Activated B cell treated with CpG ODN at 0.5 μM for 24 hours (primary cell): ENCODE data around the gene TSPAN9. TPM values are rescaled to one million over a fixed set of nuclear protein-coding genes. Genes with fewer than 3 reads are reported as not detected.

Experiments used
- ATAC-seq: fragments of 200-7000 bp; cut with Tn5 transposase; one replicate; pipeline ENCODE4 v1.10.0; 2021; ENCODE audit warnings: low read depth, mild to moderate bottlenecking, moderate library complexity
- CTCF ChIA-PET: fragments of 350-600 bp; sonication (Branson Sonifier 250); formaldehyde crosslinking; loops from one replicate; lab custom pipeline; 2021; ENCODE audit warnings: antibody characterized with exemption; lab: Charles Lee
- POLR2A ChIA-PET: fragments of 350-600 bp; sonication (Branson Sonifier 250); formaldehyde crosslinking; loops from one replicate; lab custom pipeline; 2021; ENCODE audit warnings: antibody characterized with exemption; lab: Charles Lee
- DNase-seq: peaks from one replicate; pipeline ENCODE4 v3.0.0; 2022
- H3K27ac Mint-ChIP-seq: one replicate; pipeline ENCODE4 v1.8.0; 2020; ENCODE audit warnings: mixed read lengths
- H3K27me3 Mint-ChIP-seq: one replicate; pipeline ENCODE4 v1.8.0; 2021; ENCODE audit warnings: mixed read lengths
- H3K36me3 Mint-ChIP-seq: one replicate; pipeline ENCODE4 v1.8.0; 2021; ENCODE audit warnings: low read depth, mixed read lengths
- H3K4me1 Mint-ChIP-seq: one replicate; pipeline ENCODE4 v1.8.0; 2021; ENCODE audit warnings: mixed read lengths
- H3K4me3 Mint-ChIP-seq: one replicate; pipeline ENCODE4 v1.8.0; 2020; ENCODE audit warnings: mild to moderate bottlenecking, mixed read lengths
- H3K9me3 Mint-ChIP-seq: one replicate; pipeline ENCODE4 v1.8.0; 2020; ENCODE audit warnings: mixed read lengths
- CTCF ChIP-seq: fragments of 200-600 bp; IDR thresholded peaks from one replicate; pipeline ENCODE4 v1.8.0; 2022; ENCODE audit warnings: antibody characterized with exemption, mild to moderate bottlenecking
- intact Hi-C: fragments of 100-400 bp; cut with micrococcal nuclease; formaldehyde crosslinking; loops from one replicate; pipeline ENCODE4 v1.15.1; 2024
- total RNA-seq: library from RNA; stranded (reverse); gene quantifications from 2 replicates; pipeline ENCODE4 v1.2.3, GENCODE V29; 2022

TSPAN9 gene
- total RNA-seq, 1 donor from 2014 or later, result 0.20 TPM

- no peak overlapping the region for H3K27ac Mint-ChIP-seq
- no peak for TF ChIP-seq CTCF
Observed at GRCh38 chr12:3196488-3196887, 119.3 kb downstream of the TSPAN9 start.

GRCh38 chr12:3197131-3197818, 120.1 kb downstream of the TSPAN9 start:
- H3K4me1 Mint-ChIP-seq, result peaks cover 11% of the 10 kb centered on the region
- ChIA-PET CTCF (no interaction called here), POLR2A (no interaction called here)
- no peak overlapping the region for H3K4me3 Mint-ChIP-seq
- TF ChIP-seq CTCF, result no peak
- H3K27me3 Mint-ChIP-seq, result peaks cover 54% of the 10 kb centered on the region
- no peaks in the 10 kb centered on the region for H3K36me3 Mint-ChIP-seq
- ATAC-seq (no peak), DNase-seq (no peak)
- intact Hi-C loops, result no loop called here
- H3K9me3 Mint-ChIP-seq, result no peaks in the 10 kb centered on the region
- H3K27ac Mint-ChIP-seq, result no peak overlapping the region

More at GRCh38 chr12:3196488-3196887, 119.3 kb downstream of the TSPAN9 start:
- Mint-ChIP-seq H3K27me3 (peaks cover 54% of the 10 kb centered on the region), H3K36me3 (no peaks in the 10 kb centered on the region), H3K4me3 (no peak overlapping the region), H3K9me3 (no peaks in the 10 kb centered on the region), H3K4me1 (peaks cover 11% of the 10 kb centered on the region)
- ChIA-PET POLR2A (interaction anchor here (1.2 kb wide), 1 partner anchor 10 kb away, joined by 3 read pairs; no protein-coding TSS in a partner anchor), CTCF (interaction anchor here (1.0 kb wide), 1 partner anchor 10 kb away, joined by 3 read pairs; no protein-coding TSS in a partner anchor)
- intact Hi-C loops, result no loop called here
- DNase-seq (no peak), ATAC-seq (no peak)

GRCh38 chr12:3199551-3200031, 122.4 kb downstream of the TSPAN9 start:
- ChIA-PET CTCF (no interaction called here), POLR2A (no interaction called here)
- Mint-ChIP-seq H3K4me3 (peak overlapping the region; percentile 66), H3K4me1 (peaks cover 11% of the 10 kb centered on the region), H3K36me3 (no peaks in the 10 kb centered on the region), H3K27me3 (peaks cover 63% of the 10 kb centered on the region), H3K27ac (no peak overlapping the region), H3K9me3 (no peaks in the 10 kb centered on the region)
- intact Hi-C loops, result loop anchor here (5.0 kb wide), 1 partner anchor 78 kb away; no protein-coding TSS in a partner anchor
- DNase-seq (no peak), ATAC-seq (no peak)
- no peak for TF ChIP-seq CTCF

GRCh38 chr12:3200032-3200617, 122.9 kb downstream of the TSPAN9 start:
- Mint-ChIP-seq H3K4me3 (peak overlapping the region; percentile 66), H3K27ac (no peak overlapping the region), H3K36me3 (no peaks in the 10 kb centered on the region), H3K9me3 (no peaks in the 10 kb centered on the region), H3K4me1 (peaks cover 11% of the 10 kb centered on the region), H3K27me3 (peaks cover 63% of the 10 kb centered on the region)
- CTCF ChIA-PET, result no interaction called here
- intact Hi-C loops, result loop anchor here (5.0 kb wide), 1 partner anchor 77 kb away; no protein-coding TSS in a partner anchor
- POLR2A ChIA-PET, result no interaction called here
- TF ChIP-seq CTCF, result no peak
- DNase-seq (no peak), ATAC-seq (peak; percentile 14)

GRCh38 chr12:3200814-3201233, 123.6 kb downstream of the TSPAN9 start:
- Mint-ChIP-seq H3K27me3 (peaks cover 65% of the 10 kb centered on the region), H3K4me1 (peaks cover 11% of the 10 kb centered on the region), H3K27ac (no peak overlapping the region), H3K36me3 (no peaks in the 10 kb centered on the region), H3K4me3 (peak overlapping the region; percentile 52), H3K9me3 (no peaks in the 10 kb centered on the region)
- no peak for ATAC-seq
- ChIA-PET CTCF (no interaction called here), POLR2A (no interaction called here)
- no peak for DNase-seq
- TF ChIP-seq CTCF, result no peak
- intact Hi-C loops, result loop anchor here (5.0 kb wide), 1 partner anchor 76 kb away; no protein-coding TSS in a partner anchor
